Measurements from ENCODE around the gene EBP. TPM values are rescaled to one million over a fixed set of nuclear protein-coding genes. Genes with fewer than 3 reads are reported as not detected.
A peak's percentile ranks its signal among the peaks of the same experiment; 100 is the strongest.

Gene EBP
- total and polyA plus RNA-seq, 9 of the 15 experiments (the other 6 are each of a cell fraction or from before 2014, with no cell fraction given), result 228 to 987 (median 274) TPM

GRCh38 chrX:48475774-48476577 lies 45.6 kb upstream of the EBP start, which contains the start of gene FTSJ1:
TSS of gene FTSJ1 (plus strand) at chrX:48476199. CDS start at chrX:48478048, 1,849 bp downstream.
- intact Hi-C loops (cut with micrococcal nuclease) (no loop called here), in situ Hi-C loops (cut with MboI) (loop anchor here (25.0 kb wide), 1 partner anchor 614 kb away; no protein-coding TSS in a partner anchor)
- no peaks in the 10 kb centered on the region for H3K27me3 ChIP-seq (ENCODE audit: control insufficient read depth in 2 of 2, insufficient read depth in 2 of 2, low read length in 2 of 2)
- H3K9me1 ChIP-seq (ENCODE audit: control insufficient read depth, insufficient read depth, low read length), result peaks cover 4% of the 10 kb centered on the region
- under 1% methylated on average over 49 of the region's 75 CpGs for WGBS (ENCODE audit: insufficient coverage, low coverage, missing lambda C conversion rate)
- peak; percentile 90 for ATAC-seq
- peak within 1 kb of the TSS; percentile 94 for H3K4me3 ChIP-seq
- POLR2A ChIA-PET, result interaction anchor here (1.0 kb wide), 1 partner anchor 14 kb away, joined by 3 read pairs; no protein-coding TSS in a partner anchor
- peak; percentile 99 for FAIRE-seq
- H3K4me1 ChIP-seq (replicated peaks in 1 of 2; ENCODE audit: control insufficient read depth in 2 of 2, insufficient read depth in 2 of 2, low read length in 2 of 2), result peaks cover 9 to 25% of the 10 kb centered on the region in 2 experiments; a peak in 4 of 5 replicates
- H3K36me3 ChIP-seq (ENCODE audit: control insufficient read depth, insufficient read depth, low read length), result peaks cover 35% of the 10 kb centered on the region; the same call in 2 of the 3 replicates
- peak within 1 kb of the TSS; percentile 94 for H2AFZ ChIP-seq (ENCODE audit: low read depth, low read length)
- H3K79me2 ChIP-seq (ENCODE audit: control insufficient read depth, insufficient read depth, low read length), result peaks cover 48% of the 10 kb centered on the region
- H3K27ac ChIP-seq (ENCODE audit: extremely low read depth, low read depth, low read length), result peak within 1 kb of the TSS; percentile 85
- BruUV-seq (replicated peaks), result TSS peak; percentile 77
- CTCF ChIA-PET (ENCODE audit: low intra/inter-chr PET ratio), result no interaction called here
- peak within 1 kb of the TSS; percentile 91 to 98 for H3K9ac ChIP-seq (ENCODE audit: insufficient read depth in 1 of 2, low read depth in 2 of 2, low read length in 2 of 2)
- no peaks in the 10 kb centered on the region for H4K20me1 ChIP-seq (replicated peaks; ENCODE audit: control insufficient read depth, insufficient read depth, low read length)
- H3K4me2 ChIP-seq (ENCODE audit: insufficient read depth, low read length), result peak within 1 kb of the TSS; percentile 94
- DNase-seq (ENCODE audit: extremely low read depth in 1 of 4, low spot score in 3 of 4), result peak; percentile 77 to 93 (median 82)
- no peaks in the 10 kb centered on the region for H3K9me3 ChIP-seq (replicated peaks; ENCODE audit: control insufficient read depth, insufficient read depth, low read depth, low read length)
- no peak for TF ChIP-seq ZNF133 (CRISPR knock-in tag; IDR thresholded peaks at IDR 0.05)
- TF ChIP-seq PRPF4 (IDR thresholded peaks at IDR 0.05; ENCODE audit: insufficient read depth, low read depth, low read length, poor library complexity, severe bottlenecking), result no peak
- peak; percentile 90 for TF ChIP-seq POLR2G (IDR thresholded peaks at IDR 0.05; ENCODE audit: low read depth, low read length)
- TF ChIP-seq ZNF175 (CRISPR knock-in tag; IDR thresholded peaks at IDR 0.05; ENCODE audit: low read depth), result no peak
- TF ChIP-seq ZNF512 (tag; IDR thresholded peaks at IDR 0.05), result no peak
- TF ChIP-seq MITF (IDR thresholded peaks at IDR 0.05), result no peak
- no peak for TF ChIP-seq SMAD3 (CRISPR knock-in tag; conservative IDR thresholded peaks at IDR 0.05)
- TF ChIP-seq DDX20 (tag; IDR thresholded peaks at IDR 0.05; ENCODE audit: low read depth), result no peak
- TF ChIP-seq ZNF407 (IDR thresholded peaks at IDR 0.05; ENCODE audit: low read depth), result no peak
